Panc1 (cell line): Measurements from ENCODE around the gene CHRNE. TPM values are rescaled to one million over a fixed set of nuclear protein-coding genes. Genes with fewer than 3 reads are reported as not detected.
"Not testable (repeated sequence)": the region's sequence is repeated elsewhere in the genome, so short reads cannot be mapped to it uniquely, and the experiment has no call there.

ENCODE experiments used
- ATAC-seq: fragments of 200-7000 bp; cut with Tn5 transposase; 2 replicates; pipeline ENCODE4 v1.9.1; 2020; ENCODE audit warnings: mild to moderate bottlenecking, moderate library complexity
- BruUV-seq: library from RNA; stranded (reverse); fragments of 400-500 nt; replicated peaks from 2 replicates; lab custom pipeline; 2021; lab: Mats Ljungman, UMichigan
- CTCF ChIA-PET: fragments of 300-600 bp; sonication (Branson Sonifier 250); formaldehyde crosslinking; loops from one replicate; lab custom pipeline; 2022; ENCODE audit warnings: antibody characterized with exemption; lab: Charles Lee
- POLR2A ChIA-PET: fragments of 300-600 bp; sonication (Branson Sonifier 250); formaldehyde crosslinking; loops from one replicate; lab custom pipeline; 2022; ENCODE audit warnings: antibody characterized with exemption; lab: Charles Lee
- DNase-seq: peaks from one replicate; pipeline ENCODE4 v3.0.0-alpha.2; 2010; ENCODE audit warnings: low read depth, low spot score
- H3K27ac ChIP-seq: 2 replicates; pipeline ENCODE4 v1.5.1; 2011; ENCODE audit warnings: mild to moderate bottlenecking, low read length, inconsistent platforms
- H3K27me3 ChIP-seq: fragments of 200-500 bp; sonication (Bioruptor generic); 2 replicates; pipeline ENCODE4 v1.6.0; 2014; ENCODE audit warnings: low read length, inconsistent platforms; ENCODE audit not compliant: control insufficient read depth, insufficient read depth
- H3K36me3 ChIP-seq: fragments of 200-500 bp; sonication (Bioruptor generic); 2 replicates; pipeline ENCODE4 v1.5.1; 2014; ENCODE audit warnings: inconsistent platforms, mild to moderate bottlenecking, low read length, moderate library complexity; ENCODE audit not compliant: control insufficient read depth, insufficient read depth
- H3K4me1 ChIP-seq: 2 replicates; pipeline ENCODE4 v1.5.1; 2011; ENCODE audit warnings: inconsistent platforms, mild to moderate bottlenecking, low read length, moderate library complexity; ENCODE audit not compliant: control insufficient read depth, insufficient read depth
- H3K4me3 ChIP-seq, 2 experiments: 2 replicates each; pipeline ENCODE4 v1.5.1; 2011 to 2012; ENCODE audit warnings: low read depth in 2 of 2, low read length in 2 of 2, mild to moderate bottlenecking in 2 of 2, inconsistent platforms in 1 of 2, moderate library complexity in 1 of 2
- H3K9me3 ChIP-seq: fragments of 200-500 bp; sonication (Bioruptor generic); 2 replicates; pipeline ENCODE4 v1.5.1; 2014; ENCODE audit warnings: low read depth, mild to moderate bottlenecking, inconsistent platforms, low read length, moderate library complexity; ENCODE audit not compliant: control insufficient read depth, insufficient read depth
- POLR2AphosphoS5 ChIP-seq: IDR thresholded peaks from 2 replicates; pipeline ENCODE4 v1.6.1; 2012; ENCODE audit warnings: mild to moderate bottlenecking, low read depth, low read length, moderate library complexity
- SIN3A ChIP-seq: IDR thresholded peaks from 2 replicates; pipeline ENCODE4 v1.6.1; 2012; ENCODE audit warnings: low read depth, mild to moderate bottlenecking, low read length, moderate library complexity, borderline replicate concordance; ENCODE audit not compliant: insufficient read depth
- TCF7L2 ChIP-seq: IDR thresholded peaks from 2 replicates; pipeline ENCODE4 v1.6.1; 2011; ENCODE audit warnings: mild to moderate bottlenecking, low read depth, low read length, inconsistent platforms
- in situ Hi-C: cut with HindIII; loops from 2 replicates; pipeline ENCODE4 v1.10.0; 2016; ENCODE audit warnings: low sequenced_read_pairs, low pct_unique_long_range_greater_than_20kb
- intact Hi-C: fragments of 100-400 bp; cut with micrococcal nuclease; formaldehyde crosslinking; loops from one replicate; pipeline ENCODE4 v1.10.0; 2022; ENCODE audit not compliant: unreplicated experiment
- total RNA-seq: library from RNA; stranded (reverse); gene quantifications from one replicate; pipeline ENCODE4 v1.2.1, GENCODE V29; 2021; ENCODE audit not compliant: unreplicated experiment
- TF ChIP-seq, protein P1 (sequence below), 2 experiments: IDR thresholded peaks; 2 replicates each; pipeline ENCODE4 v1.6.1; 2011 to 2012; ENCODE audit warnings: low read depth in 2 of 2, control low read depth in 1 of 2, low read length in 1 of 2, mild to moderate bottlenecking in 1 of 2, moderate library complexity in 1 of 2; ENCODE audit not compliant: insufficient read depth in 1 of 2
- TF ChIP-seq, protein P2 (sequence below): fragments of 450-650 bp; IDR thresholded peaks from 2 replicates; pipeline ENCODE4 v1.5.1; 2017; ENCODE audit warnings: mild to moderate bottlenecking

CHRNE gene
- total RNA-seq, 1 experiment from 2014 or later, result 0.13 TPM

DNA sequence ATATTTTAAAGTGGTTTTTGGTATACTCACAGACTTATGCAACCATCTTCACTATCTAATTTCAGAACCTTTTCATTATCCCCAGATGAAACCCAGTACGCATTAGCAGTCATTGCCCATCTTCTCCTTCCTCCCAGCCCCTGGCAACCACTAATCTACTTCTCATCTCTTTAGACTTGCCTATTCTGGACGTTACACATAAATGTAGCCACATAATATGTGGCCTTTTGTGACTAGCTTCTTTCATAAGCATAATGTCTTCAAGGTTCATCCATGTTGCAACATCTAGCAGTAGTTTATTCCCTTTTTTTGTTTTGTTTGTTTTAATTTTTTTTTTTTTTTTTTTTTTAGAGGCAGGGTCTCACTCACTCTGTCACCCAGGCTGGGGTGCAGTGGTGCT, 32.0 kb downstream of the CHRNE start:
- TF ChIP-seq, protein P1, sequence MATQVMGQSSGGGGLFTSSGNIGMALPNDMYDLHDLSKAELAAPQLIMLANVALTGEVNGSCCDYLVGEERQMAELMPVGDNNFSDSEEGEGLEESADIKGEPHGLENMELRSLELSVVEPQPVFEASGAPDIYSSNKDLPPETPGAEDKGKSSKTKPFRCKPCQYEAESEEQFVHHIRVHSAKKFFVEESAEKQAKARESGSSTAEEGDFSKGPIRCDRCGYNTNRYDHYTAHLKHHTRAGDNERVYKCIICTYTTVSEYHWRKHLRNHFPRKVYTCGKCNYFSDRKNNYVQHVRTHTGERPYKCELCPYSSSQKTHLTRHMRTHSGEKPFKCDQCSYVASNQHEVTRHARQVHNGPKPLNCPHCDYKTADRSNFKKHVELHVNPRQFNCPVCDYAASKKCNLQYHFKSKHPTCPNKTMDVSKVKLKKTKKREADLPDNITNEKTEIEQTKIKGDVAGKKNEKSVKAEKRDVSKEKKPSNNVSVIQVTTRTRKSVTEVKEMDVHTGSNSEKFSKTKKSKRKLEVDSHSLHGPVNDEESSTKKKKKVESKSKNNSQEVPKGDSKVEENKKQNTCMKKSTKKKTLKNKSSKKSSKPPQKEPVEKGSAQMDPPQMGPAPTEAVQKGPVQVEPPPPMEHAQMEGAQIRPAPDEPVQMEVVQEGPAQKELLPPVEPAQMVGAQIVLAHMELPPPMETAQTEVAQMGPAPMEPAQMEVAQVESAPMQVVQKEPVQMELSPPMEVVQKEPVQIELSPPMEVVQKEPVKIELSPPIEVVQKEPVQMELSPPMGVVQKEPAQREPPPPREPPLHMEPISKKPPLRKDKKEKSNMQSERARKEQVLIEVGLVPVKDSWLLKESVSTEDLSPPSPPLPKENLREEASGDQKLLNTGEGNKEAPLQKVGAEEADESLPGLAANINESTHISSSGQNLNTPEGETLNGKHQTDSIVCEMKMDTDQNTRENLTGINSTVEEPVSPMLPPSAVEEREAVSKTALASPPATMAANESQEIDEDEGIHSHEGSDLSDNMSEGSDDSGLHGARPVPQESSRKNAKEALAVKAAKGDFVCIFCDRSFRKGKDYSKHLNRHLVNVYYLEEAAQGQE (IDR thresholded peaks at IDR 0.05; ENCODE audit: insufficient read depth in 1 of 2, low read depth in 2 of 2, low read length in 1 of 2), result no peak
- TF ChIP-seq, protein P2, sequence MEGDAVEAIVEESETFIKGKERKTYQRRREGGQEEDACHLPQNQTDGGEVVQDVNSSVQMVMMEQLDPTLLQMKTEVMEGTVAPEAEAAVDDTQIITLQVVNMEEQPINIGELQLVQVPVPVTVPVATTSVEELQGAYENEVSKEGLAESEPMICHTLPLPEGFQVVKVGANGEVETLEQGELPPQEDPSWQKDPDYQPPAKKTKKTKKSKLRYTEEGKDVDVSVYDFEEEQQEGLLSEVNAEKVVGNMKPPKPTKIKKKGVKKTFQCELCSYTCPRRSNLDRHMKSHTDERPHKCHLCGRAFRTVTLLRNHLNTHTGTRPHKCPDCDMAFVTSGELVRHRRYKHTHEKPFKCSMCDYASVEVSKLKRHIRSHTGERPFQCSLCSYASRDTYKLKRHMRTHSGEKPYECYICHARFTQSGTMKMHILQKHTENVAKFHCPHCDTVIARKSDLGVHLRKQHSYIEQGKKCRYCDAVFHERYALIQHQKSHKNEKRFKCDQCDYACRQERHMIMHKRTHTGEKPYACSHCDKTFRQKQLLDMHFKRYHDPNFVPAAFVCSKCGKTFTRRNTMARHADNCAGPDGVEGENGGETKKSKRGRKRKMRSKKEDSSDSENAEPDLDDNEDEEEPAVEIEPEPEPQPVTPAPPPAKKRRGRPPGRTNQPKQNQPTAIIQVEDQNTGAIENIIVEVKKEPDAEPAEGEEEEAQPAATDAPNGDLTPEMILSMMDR, result no peak
- TF ChIP-seq TCF7L2, result no peak
- no peak for TF ChIP-seq SIN3A
- TF ChIP-seq POLR2AphosphoS5, result no peak
- no peak overlapping the region for H3K4me3 ChIP-seq
- H3K36me3 ChIP-seq, result no peaks in the 10 kb centered on the region
- H3K27me3 ChIP-seq, result no peaks in the 10 kb centered on the region
- no peaks in the 10 kb centered on the region for H3K4me1 ChIP-seq
- in situ Hi-C loops (no loop called here), intact Hi-C loops (no loop called here)
- no peaks in the 10 kb centered on the region for H3K9me3 ChIP-seq
- H3K27ac ChIP-seq, result no peak overlapping the region
- no TSS peak for BruUV-seq
- ATAC-seq (no peak), DNase-seq (no peak)
- ChIA-PET CTCF (no interaction called here), POLR2A (no interaction called here)

- H3K9me3 ChIP-seq, intact Hi-C loops, H3K4me1 ChIP-seq, CTCF ChIA-PET, ATAC-seq, H3K36me3 ChIP-seq, BruUV-seq, in situ Hi-C loops, H3K27me3 ChIP-seq, H3K27ac ChIP-seq, DNase-seq, H3K4me3 ChIP-seq: not testable (repeated sequence)
- POLR2A ChIA-PET, result interaction anchor here (0.6 kb wide), 1 partner anchor 143 kb away, joined by 7 read pairs; no protein-coding TSS in a partner anchor
Observed at GRCh38 chr17:4869058-4869998, 33.6 kb downstream of the CHRNE start.

GRCh38 chr17:4867535-4867934, 35.4 kb downstream of the CHRNE start:
- CTCF ChIA-PET, H3K27ac ChIP-seq, BruUV-seq, ATAC-seq, H3K4me3 ChIP-seq, H3K9me3 ChIP-seq, DNase-seq, H3K4me1 ChIP-seq, intact Hi-C loops, in situ Hi-C loops, H3K27me3 ChIP-seq, H3K36me3 ChIP-seq: not testable (repeated sequence)
- POLR2A ChIA-PET, result interaction anchor here (0.5 to 0.8 kb wide), 2 partner anchors 77 to 132 kb away, joined by 4 to 12 read pairs; no protein-coding TSS in a partner anchor
